MM.1S (cell line): Measurements from ENCODE around the gene SP4.

Experiments
- DNase-seq: peaks from one replicate; pipeline ENCODE4 v3.0.0-alpha.2; 2015
- H2AFZ ChIP-seq: fragments of 300-600 bp; sonication (generic); 2 replicates; pipeline ENCODE4 v1.6.0; 2016; ENCODE audit warnings: antibody characterized with exemption, low read length
- H3F3A ChIP-seq: fragments of 300-600 bp; sonication (generic); 2 replicates; pipeline ENCODE4 v1.6.1; 2016; ENCODE audit warnings: mild to moderate bottlenecking, antibody characterized with exemption, low read length, moderate library complexity, mixed read lengths; ENCODE audit not compliant: insufficient read depth
- H3K27ac ChIP-seq: fragments of 300-600 bp; sonication (generic); 2 replicates; pipeline ENCODE4 v1.5.1; 2016; ENCODE audit warnings: mild to moderate bottlenecking, low read length
- H3K27me3 ChIP-seq: fragments of 300-600 bp; sonication (generic); replicated peaks from 2 replicates; pipeline ENCODE4 v1.6.0; 2016; ENCODE audit warnings: low read length; ENCODE audit not compliant: insufficient read depth
- H3K36me3 ChIP-seq: fragments of 300-600 bp; sonication (generic); replicated peaks from 2 replicates; pipeline ENCODE4 v1.6.1; 2016; ENCODE audit warnings: mild to moderate bottlenecking, low read length, mixed read lengths; ENCODE audit not compliant: insufficient read depth
- H3K4me1 ChIP-seq: fragments of 300-600 bp; sonication (generic); 2 replicates; pipeline ENCODE4 v1.6.1; 2016; ENCODE audit warnings: low read length, mixed read lengths
- H3K4me2 ChIP-seq: fragments of 300-600 bp; sonication (generic); 2 replicates; pipeline ENCODE4 v1.6.0; 2016; ENCODE audit warnings: low read depth, low read length
- H3K4me3 ChIP-seq: fragments of 300-600 bp; sonication (generic); 2 replicates; pipeline ENCODE4 v1.5.1; 2016; ENCODE audit warnings: low read length, mixed read lengths
- H3K79me2 ChIP-seq: fragments of 300-600 bp; sonication (generic); 2 replicates; pipeline ENCODE4 v1.6.1; 2016; ENCODE audit warnings: mixed run types, low read length, mixed read lengths
- H3K9ac ChIP-seq: fragments of 300-600 bp; sonication (generic); 2 replicates; pipeline ENCODE4 v1.6.1; 2016; ENCODE audit warnings: low read length, mixed read lengths
- H3K9me2 ChIP-seq: fragments of 300-600 bp; sonication (generic); replicated peaks from 2 replicates; pipeline ENCODE4 v1.6.1; 2016; ENCODE audit warnings: mild to moderate bottlenecking, low read length, mixed read lengths; ENCODE audit not compliant: insufficient read depth
- H3K9me3 ChIP-seq: fragments of 300-600 bp; sonication (generic); replicated peaks from 2 replicates; pipeline ENCODE4 v1.6.1; 2016; ENCODE audit warnings: mild to moderate bottlenecking, low read length, mixed read lengths; ENCODE audit not compliant: insufficient read depth
- H4K20me1 ChIP-seq: fragments of 300-600 bp; sonication (generic); 2 replicates; pipeline ENCODE4 v1.6.1; 2016; ENCODE audit warnings: mild to moderate bottlenecking, low read length, moderate library complexity, mixed read lengths; ENCODE audit not compliant: insufficient read depth
- CTCF ChIP-seq: fragments of 300-600 bp; sonication (generic); IDR thresholded peaks from 2 replicates; pipeline ENCODE4 v1.5.1; 2016; ENCODE audit warnings: antibody characterized with exemption, low read length, mixed read lengths
- EZH2 ChIP-seq: fragments of 300-600 bp; sonication (generic); optimal IDR thresholded peaks from 2 replicates; pipeline ENCODE3; 2017; ENCODE audit warnings: low read depth, mild to moderate bottlenecking, antibody characterized with exemption, low read length, mixed read lengths
- EZH2phosphoT487 ChIP-seq: fragments of 300-600 bp; sonication (generic); IDR thresholded peaks from 2 replicates; pipeline ENCODE4 v1.6.1; 2018; ENCODE audit warnings: antibody characterized with exemption, low read length

SP4 gene

GRCh38 chr7:21500117-21500832 is 72.4 kb downstream of the SP4 start:
- Histone ChIP-seq H3K79me2 (no peaks in the 10 kb centered on the region), H3K36me3 (no peaks in the 10 kb centered on the region), H3K4me3 (no peak overlapping the region), H2AFZ (no peak overlapping the region), H3K27me3 (no peaks in the 10 kb centered on the region), H3K9me2 (no peaks in the 10 kb centered on the region), H4K20me1 (no peaks in the 10 kb centered on the region), H3F3A (no peaks in the 10 kb centered on the region), H3K9me3 (no peaks in the 10 kb centered on the region), H3K4me2 (no peak overlapping the region), H3K27ac (no peak overlapping the region), H3K4me1 (no peaks in the 10 kb centered on the region), H3K9ac (no peak overlapping the region)
- no peak for DNase-seq
- TF ChIP-seq CTCF (no peak), EZH2phosphoT487 (no peak), EZH2 (no peak)

- no peak for DNase-seq
- Histone ChIP-seq H3K4me1 (no peaks in the 10 kb centered on the region), H3F3A (no peaks in the 10 kb centered on the region), H3K9me3 (no peaks in the 10 kb centered on the region), H3K9ac (no peak overlapping the region), H3K9me2 (no peaks in the 10 kb centered on the region), H3K27me3 (no peaks in the 10 kb centered on the region), H2AFZ (no peak overlapping the region), H3K36me3 (no peaks in the 10 kb centered on the region), H3K27ac (no peak overlapping the region), H3K79me2 (no peaks in the 10 kb centered on the region), H4K20me1 (no peaks in the 10 kb centered on the region), H3K4me3 (no peak overlapping the region), H3K4me2 (no peak overlapping the region)
- TF ChIP-seq CTCF (no peak), EZH2 (no peak)
These were observed 76.1 kb downstream of the SP4 start for GRCh38 chr7:21504021-21504420.

GRCh38 chr7:21507627-21508343 is 79.9 kb downstream of the SP4 start:
- H3K27ac ChIP-seq = no peak overlapping the region
- H3F3A ChIP-seq = no peaks in the 10 kb centered on the region
- TF ChIP-seq EZH2 (no peak), CTCF (peak; percentile 75)
- no peak overlapping the region for H3K4me2 ChIP-seq
- no peaks in the 10 kb centered on the region for H3K9me3 ChIP-seq
- H3K9me2 ChIP-seq = no peaks in the 10 kb centered on the region
- no peaks in the 10 kb centered on the region for H3K27me3 ChIP-seq
- H2AFZ ChIP-seq = no peak overlapping the region
- H4K20me1 ChIP-seq = no peaks in the 10 kb centered on the region
- H3K79me2 ChIP-seq = no peaks in the 10 kb centered on the region
- H3K4me3 ChIP-seq = no peak overlapping the region
- DNase-seq = peak; percentile 29
- H3K9ac ChIP-seq = no peak overlapping the region
- no peaks in the 10 kb centered on the region for H3K36me3 ChIP-seq
- H3K4me1 ChIP-seq = no peaks in the 10 kb centered on the region
